AG04450 (cell line): ENCODE measurements around the gene PSD2. TPM values are rescaled to one million over a fixed set of nuclear protein-coding genes. Genes with fewer than 3 reads are reported as not detected.

Source experiments
- CTCF ChIA-PET: fragments of 300-600, 350-600 bp; formaldehyde crosslinking; extraction: SDS; loops from one replicate; lab custom pipeline; 2022; ENCODE audit warnings: antibody characterized with exemption, inconsistent platforms; lab: Charles Lee
- POLR2A ChIA-PET: fragments of 350-600 bp; formaldehyde crosslinking; extraction: SDS; loops from one replicate; lab custom pipeline; 2021; ENCODE audit warnings: antibody characterized with exemption, inconsistent platforms; lab: Yijun Ruan, JAX
- DNase-seq: peaks from one replicate; pipeline ENCODE4 v3.0.0-alpha.2; 2011; ENCODE audit warnings: low read depth, low spot score
- H3K27ac ChIP-seq: one replicate; pipeline ENCODE4 v1.5.1; 2012; ENCODE audit warnings: low read depth, low read length, control low read depth
- H3K27me3 ChIP-seq: one replicate; pipeline ENCODE4 v1.6.0; 2012; ENCODE audit warnings: low read length; ENCODE audit not compliant: control insufficient read depth, insufficient read depth
- H3K4me3 ChIP-seq: 2 replicates; pipeline ENCODE4 v1.5.1; 2011; ENCODE audit warnings: mild to moderate bottlenecking, low read depth, low read length, control low read depth
- H3K9me3 ChIP-seq: 2 replicates; pipeline ENCODE4 v1.5.1; 2012; ENCODE audit warnings: low read length; ENCODE audit not compliant: control insufficient read depth, insufficient read depth
- CTCF ChIP-seq: IDR thresholded peaks from 2 replicates; pipeline ENCODE4 v1.5.1; 2011; ENCODE audit warnings: low read depth, low read length, control low read depth, inconsistent platforms
- polyA plus RNA-seq: library from polyadenylated mRNA; depleted of rRNA; stranded (reverse); fragments of >200 nt; gene quantifications from 2 replicates; pipeline ENCODE4 v1.2.3, GENCODE V29; 2011

The PSD2 gene
- polyA plus RNA-seq, 1 experiment: not detected

- DNase-seq: no peak
- Histone ChIP-seq H3K27ac (no peak overlapping the region), H3K9me3 (no peaks in the 10 kb centered on the region), H3K27me3 (peaks cover 57% of the 10 kb centered on the region), H3K4me3 (no peak overlapping the region)
- CTCF ChIA-PET: interaction anchor here (0.5 kb wide), 1 partner anchor 13 kb away, joined by 3 read pairs; no protein-coding TSS in a partner anchor
- no peak for TF ChIP-seq CTCF
- POLR2A ChIA-PET: interaction anchor here (0.7 kb wide), 1 partner anchor 183 kb away, joined by 5 read pairs; no protein-coding TSS in a partner anchor
Observed at GRCh38 chr5:139877129-139877597, 81.6 kb downstream of the PSD2 start.

GRCh38 chr5:139878093-139878492 is 82.5 kb downstream of the PSD2 start:
- no peak overlapping the region for H3K27ac ChIP-seq
- no peak for DNase-seq
- TF ChIP-seq CTCF: no peak
- H3K4me3 ChIP-seq: no peak overlapping the region
- POLR2A ChIA-PET: no interaction called here
- H3K9me3 ChIP-seq: no peaks in the 10 kb centered on the region
- CTCF ChIA-PET: no interaction called here
- peaks cover 60% of the 10 kb centered on the region for H3K27me3 ChIP-seq

DNA sequence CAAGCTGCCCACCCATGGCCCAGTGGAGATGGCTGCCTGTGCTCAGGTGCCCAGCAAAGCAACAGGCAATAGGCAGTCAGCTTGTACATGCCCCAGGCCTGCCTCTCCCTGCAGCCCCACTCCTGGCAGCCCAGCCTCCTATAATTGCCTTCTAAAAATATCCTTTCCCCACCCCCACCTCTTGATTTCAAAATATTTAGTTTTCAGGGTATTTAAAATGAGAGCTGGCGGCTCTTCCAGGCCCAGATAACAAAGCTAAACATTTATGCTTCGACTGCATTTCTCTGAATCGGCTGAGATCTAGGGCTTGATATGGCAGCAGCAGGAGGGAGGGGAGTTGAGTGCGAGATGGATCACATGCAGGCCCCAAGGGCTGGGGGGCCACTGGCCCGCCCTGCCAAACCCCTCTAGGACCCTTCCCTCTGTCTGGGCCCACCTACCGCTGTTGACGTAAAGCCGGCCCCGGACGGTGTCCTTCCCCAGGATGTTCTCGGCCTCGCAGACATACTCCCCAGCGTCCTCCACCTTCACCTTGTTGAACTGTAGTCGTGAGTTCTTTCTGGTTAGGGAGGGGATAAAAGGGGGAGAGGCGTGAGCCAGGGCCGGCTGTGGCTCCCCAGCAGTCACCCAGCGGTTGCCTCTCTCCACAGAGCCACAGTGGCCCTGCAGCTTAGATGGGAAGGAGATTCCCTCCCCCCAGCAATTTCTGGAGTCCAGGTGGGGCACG is 85.0 kb downstream of the PSD2 start:
- TF ChIP-seq CTCF: no peak
- CTCF ChIA-PET: interaction anchor here (0.6 kb wide), 3 partner anchors 21 to 270 kb away, joined by 3 to 9 read pairs (median 6); no protein-coding TSS in a partner anchor
- POLR2A ChIA-PET: interaction anchor here (0.6 kb wide), 1 partner anchor 28 kb away, joined by 10 read pairs; no protein-coding TSS in a partner anchor
- Histone ChIP-seq H3K27me3 (peaks cover 64% of the 10 kb centered on the region), H3K9me3 (no peaks in the 10 kb centered on the region), H3K4me3 (no peak overlapping the region), H3K27ac (no peak overlapping the region)
- DNase-seq: peak; percentile 1

DNA sequence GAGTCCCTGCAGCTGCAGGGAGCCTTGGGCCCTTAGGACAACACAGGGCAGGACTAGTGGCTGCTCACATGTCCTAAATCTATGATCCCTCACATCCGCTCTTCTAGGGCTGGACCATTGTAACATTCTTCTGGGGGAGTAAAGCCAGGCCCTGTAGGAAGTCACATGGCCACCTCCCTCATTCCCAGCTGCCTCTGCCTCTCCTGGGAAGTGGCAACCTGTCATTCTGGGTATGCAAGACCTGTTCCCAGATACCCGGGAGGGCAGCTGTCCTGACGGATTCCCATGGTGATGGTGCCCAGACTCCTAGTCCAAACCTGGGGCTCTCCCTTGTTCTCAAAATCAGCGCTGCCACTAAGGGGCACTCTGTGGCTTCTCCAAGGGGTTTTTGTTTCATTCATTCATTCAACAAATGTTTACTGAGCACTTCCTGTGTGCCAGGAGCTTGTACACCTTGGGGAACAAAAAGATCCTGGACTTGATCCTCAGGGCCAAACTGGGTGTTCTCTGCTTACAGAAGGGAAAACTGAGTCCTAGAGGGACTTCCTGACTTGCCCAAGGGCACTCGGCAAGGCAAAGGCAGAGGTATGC is 85.6 kb downstream of the PSD2 start:
- CTCF ChIA-PET: no interaction called here
- H3K4me3 ChIP-seq: no peak overlapping the region
- no peak for DNase-seq
- peaks cover 63% of the 10 kb centered on the region for H3K27me3 ChIP-seq
- POLR2A ChIA-PET: interaction anchor here (0.6 kb wide), 1 partner anchor 28 kb away, joined by 10 read pairs; no protein-coding TSS in a partner anchor
- H3K27ac ChIP-seq: no peak overlapping the region
- H3K9me3 ChIP-seq: no peaks in the 10 kb centered on the region
- no peak for TF ChIP-seq CTCF

DNA sequence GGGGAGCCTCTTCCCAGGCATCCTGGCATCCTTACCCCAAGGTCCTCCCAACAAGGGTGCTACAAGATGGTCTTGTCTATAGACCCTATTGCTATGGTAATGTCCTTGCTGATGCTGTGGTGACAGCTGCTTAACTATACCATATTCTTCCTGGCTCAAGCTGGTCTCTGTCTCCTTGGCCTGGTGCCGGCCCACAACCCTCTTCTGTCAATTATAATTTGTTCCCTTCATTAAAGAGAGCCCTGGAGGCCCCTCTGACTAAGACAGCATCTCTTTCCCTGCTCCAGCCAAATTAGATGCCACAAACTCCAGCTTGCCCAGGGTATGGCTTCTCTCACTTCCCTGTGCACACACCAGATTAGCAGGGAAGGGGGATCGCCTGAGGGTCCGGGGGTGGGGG is 86.7 kb downstream of the PSD2 start:
- TF ChIP-seq CTCF: no peak
- no peak overlapping the region for H3K4me3 ChIP-seq
- no peaks in the 10 kb centered on the region for H3K9me3 ChIP-seq
- ChIA-PET CTCF (interaction anchor here (0.8 kb wide), 1 partner anchor 19 kb away, joined by 3 read pairs; no protein-coding TSS in a partner anchor), POLR2A (no interaction called here)
- no peak for DNase-seq
- H3K27ac ChIP-seq: no peak overlapping the region
- H3K27me3 ChIP-seq: peaks cover 61% of the 10 kb centered on the region
